Activated T-cell treated with anti-CD3 and anti-CD28 coated beads for 24 hours (primary cell): Measurements from ENCODE around the gene OR6Q1.
"Not testable (repeated sequence)": the region's sequence is repeated elsewhere in the genome, so short reads cannot be mapped to it uniquely, and the experiment has no call there.

Experiments used
- DNase-seq: peaks from one replicate; pipeline ENCODE4 v3.0.0-alpha.2; 2020; ENCODE audit warnings: low read depth

OR6Q1 gene

GRCh38 chr11:58030653-58031052 is at the start of gene OR6Q1:
Gene OR6Q1 (plus strand): TSS chr11:58030953. CDS start chr11:58030953, 0 bp downstream.
- DNase-seq: no peak

GRCh38 chr11:57981536-57981935 is 49.2 kb upstream of the OR6Q1 start:
- DNase-seq: no peak

- DNase-seq: no peak
Measured at GRCh38 chr11:57982776-57983175, 48.0 kb upstream of the OR6Q1 start.

- DNase-seq: no peak
Measured at GRCh38 chr11:57983191-57983590, 47.6 kb upstream of the OR6Q1 start.

GRCh38 chr11:57999523-57999922 is 31.2 kb upstream of the OR6Q1 start:
- DNase-seq: not testable (repeated sequence)

- not testable (repeated sequence) for DNase-seq
Measured at GRCh38 chr11:58000021-58000420, 30.7 kb upstream of the OR6Q1 start.

- no peak for DNase-seq
Measured at GRCh38 chr11:58000699-58001098, 30.1 kb upstream of the OR6Q1 start.

- DNase-seq: no peak
Measured at GRCh38 chr11:58003036-58003435, 27.7 kb upstream of the OR6Q1 start.

GRCh38 chr11:58003591-58003990 is 27.2 kb upstream of the OR6Q1 start:
- DNase-seq: no peak

- no peak for DNase-seq
Measured at GRCh38 chr11:58004664-58005063, 26.1 kb upstream of the OR6Q1 start.

GRCh38 chr11:58006940-58007339 is 23.8 kb upstream of the OR6Q1 start:
- no peak for DNase-seq

- DNase-seq: no peak
Measured at GRCh38 chr11:58011771-58012170, 19.0 kb upstream of the OR6Q1 start.

GRCh38 chr11:58023435-58023931 is 7.3 kb upstream of the OR6Q1 start, which contains the start of gene OR9Q1:
Gene OR9Q1 (plus strand): TSS chr11:58023881. CDS start chr11:58179445, 155,564 bp downstream.
- no peak for DNase-seq

GRCh38 chr11:58024601-58025091 is 6.1 kb upstream of the OR6Q1 start:
- DNase-seq: no peak

GRCh38 chr11:58027341-58027740 is 3.4 kb upstream of the OR6Q1 start:
- no peak for DNase-seq

GRCh38 chr11:58028687-58029411 is 1.9 kb upstream of the OR6Q1 start:
- no peak for DNase-seq

- no peak for DNase-seq
Measured at GRCh38 chr11:58034471-58034870, 3.7 kb downstream of the OR6Q1 start.

GRCh38 chr11:58039589-58039988 is 8.8 kb downstream of the OR6Q1 start:
- no peak for DNase-seq

- DNase-seq: no peak
Measured at GRCh38 chr11:58043379-58043778, 12.6 kb downstream of the OR6Q1 start.

- no peak for DNase-seq
Measured at GRCh38 chr11:58046231-58046630, 15.5 kb downstream of the OR6Q1 start.

- DNase-seq: no peak
Measured at GRCh38 chr11:58047818-58048217, 17.1 kb downstream of the OR6Q1 start.

GRCh38 chr11:58055806-58056401 is 25.2 kb downstream of the OR6Q1 start:
- no peak for DNase-seq

- no peak for DNase-seq
Measured at GRCh38 chr11:58057481-58057880, 26.7 kb downstream of the OR6Q1 start.
